Measurements from ENCODE around the gene NEK10.
"Not testable (repeated sequence)": the region's sequence is repeated elsewhere in the genome, so short reads cannot be mapped to it uniquely, and the experiment has no call there.

The NEK10 gene

DNA sequence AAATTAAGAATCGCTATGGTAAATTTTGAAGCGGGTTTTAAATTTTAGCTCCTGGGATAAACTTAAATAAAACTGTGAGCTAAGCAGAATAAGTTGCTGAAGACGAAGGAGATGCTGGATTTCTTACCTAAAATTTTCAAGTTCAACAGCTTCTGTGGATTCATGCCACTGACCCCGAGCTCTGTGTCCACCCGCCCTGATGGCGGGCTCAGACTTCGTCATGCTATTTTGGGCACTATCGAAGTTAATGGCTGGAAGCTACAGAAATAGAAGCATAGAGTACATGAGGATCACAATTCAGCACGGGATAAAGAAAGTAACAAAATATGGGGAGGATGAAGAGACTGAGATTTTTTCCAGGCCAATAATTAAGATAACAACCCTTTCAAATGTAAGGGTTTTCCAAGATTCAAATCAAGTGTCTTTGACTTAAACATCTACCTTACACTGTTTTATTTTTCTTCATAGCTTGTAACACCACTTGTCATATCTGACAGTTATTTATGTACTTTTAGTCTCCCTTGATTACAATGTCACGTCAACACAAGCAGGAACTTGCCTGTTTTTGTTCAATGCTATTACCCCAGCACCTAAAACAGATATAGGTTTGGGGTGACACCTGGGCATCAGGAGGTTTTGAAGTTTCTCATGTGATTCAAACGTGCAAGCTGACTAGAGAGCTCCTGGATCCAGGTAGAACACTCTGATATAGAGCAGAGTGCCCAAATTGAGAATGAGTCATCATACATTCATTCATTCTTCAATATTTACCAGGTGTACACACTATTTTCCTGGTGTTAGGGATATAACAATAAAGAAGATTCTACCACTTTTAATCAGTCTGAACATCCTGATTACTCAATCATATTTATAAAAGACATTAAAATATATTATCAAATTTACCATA lies 23.0 kb downstream of the NEK10 start:
- H3K4me1 Mint-ChIP-seq, result peaks cover 14% of the 10 kb centered on the region
- ATAC-seq (replicated peaks; ENCODE audit: extremely low read depth, poor library complexity, severe bottlenecking) (no peak), DNase-seq (ENCODE audit: low spot score in 2 of 2) (no peak)
- no peak overlapping the region for H3K4me3 Mint-ChIP-seq
- H3K36me3 Mint-ChIP-seq (ENCODE audit: insufficient read depth), result peaks cover 2% of the 10 kb centered on the region
- H3K9me3 Mint-ChIP-seq, result no peaks in the 10 kb centered on the region
- no peaks in the 10 kb centered on the region for H3K27me3 Mint-ChIP-seq
- no peak overlapping the region for H3K27ac Mint-ChIP-seq (ENCODE audit: low read depth)

DNA sequence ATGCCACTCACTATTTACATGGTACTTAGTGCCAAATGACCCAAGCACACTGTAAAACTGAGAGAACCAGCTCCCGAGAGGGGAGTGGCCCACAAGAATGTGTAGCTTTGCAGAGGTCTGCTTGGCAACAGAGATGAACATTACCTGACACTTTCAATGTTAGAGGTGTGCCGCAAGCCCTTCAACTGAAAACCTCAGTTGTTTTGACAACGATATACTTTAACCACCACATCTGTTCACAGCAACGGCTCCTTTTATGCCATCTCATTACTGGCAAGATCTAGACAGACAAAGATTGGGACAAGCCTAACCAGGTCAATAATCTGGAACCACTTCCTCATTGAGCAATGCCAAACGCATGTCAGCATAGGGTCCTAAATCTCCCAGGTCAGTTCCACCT lies 23.7 kb downstream of the NEK10 start:
- H3K4me1 Mint-ChIP-seq, result peaks cover 14% of the 10 kb centered on the region
- peaks cover 2% of the 10 kb centered on the region for H3K36me3 Mint-ChIP-seq (ENCODE audit: insufficient read depth)
- no peak overlapping the region for H3K4me3 Mint-ChIP-seq
- no peak overlapping the region for H3K27ac Mint-ChIP-seq (ENCODE audit: low read depth)
- no peaks in the 10 kb centered on the region for H3K9me3 Mint-ChIP-seq
- DNase-seq (ENCODE audit: low spot score in 2 of 2) (peak in 1 of 2 donors; percentile 12), ATAC-seq (replicated peaks; ENCODE audit: extremely low read depth, poor library complexity, severe bottlenecking) (peak; percentile 87)
- no peaks in the 10 kb centered on the region for H3K27me3 Mint-ChIP-seq

DNA sequence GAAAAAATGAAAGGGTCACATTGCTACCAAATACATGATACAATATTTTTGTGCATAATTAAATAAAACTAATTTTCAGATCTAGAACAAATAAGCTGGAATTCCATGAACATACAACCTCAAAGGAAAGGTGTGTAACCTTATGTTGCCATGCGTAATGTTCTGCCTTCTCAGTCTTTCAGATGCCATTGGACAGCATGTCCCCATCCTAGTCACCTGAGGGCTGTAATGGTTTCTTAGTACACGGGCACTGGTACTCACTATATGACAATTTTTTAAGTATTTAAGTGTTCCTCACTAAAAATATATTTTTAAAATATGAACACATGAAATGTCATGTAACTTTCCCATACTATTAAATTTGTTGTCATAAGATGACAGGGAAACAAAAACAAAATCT lies 24.1 kb downstream of the NEK10 start:
- Mint-ChIP-seq H3K4me1 (peaks cover 10% of the 10 kb centered on the region), H3K9me3 (no peaks in the 10 kb centered on the region), H3K27me3 (no peaks in the 10 kb centered on the region), H3K36me3 (ENCODE audit: insufficient read depth) (peaks cover 2% of the 10 kb centered on the region), H3K4me3 (no peak overlapping the region), H3K27ac (ENCODE audit: low read depth) (no peak overlapping the region)
- DNase-seq (ENCODE audit: low spot score in 2 of 2), result no peak
- ATAC-seq (replicated peaks; ENCODE audit: extremely low read depth, poor library complexity, severe bottlenecking), result no peak

DNA sequence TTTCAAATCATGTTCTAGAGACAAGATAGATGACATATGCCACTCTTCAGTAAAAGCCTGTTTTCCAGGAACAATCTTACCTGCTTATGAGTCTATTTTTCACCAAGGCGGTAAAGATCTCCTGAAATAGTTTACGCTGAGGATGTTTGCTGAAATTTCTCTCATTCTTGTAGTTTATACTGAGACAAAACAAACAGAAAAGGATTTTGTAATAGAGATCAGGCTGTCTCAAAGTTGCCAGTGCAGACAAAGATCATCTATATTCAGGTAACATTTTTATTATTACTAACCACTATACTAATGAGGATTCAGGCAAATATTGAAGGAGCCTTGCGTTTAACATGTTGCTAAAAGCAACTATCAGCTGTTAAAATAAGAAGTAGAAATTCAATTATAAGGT lies 25.0 kb downstream of the NEK10 start:
- Mint-ChIP-seq H3K36me3 (ENCODE audit: insufficient read depth) (peaks cover 2% of the 10 kb centered on the region), H3K27ac (ENCODE audit: low read depth) (no peak overlapping the region), H3K4me3 (no peak overlapping the region), H3K9me3 (no peaks in the 10 kb centered on the region), H3K27me3 (no peaks in the 10 kb centered on the region), H3K4me1 (peaks cover 2% of the 10 kb centered on the region)
- ATAC-seq (replicated peaks; ENCODE audit: extremely low read depth, poor library complexity, severe bottlenecking) (no peak), DNase-seq (ENCODE audit: low spot score in 2 of 2) (no peak)

DNA sequence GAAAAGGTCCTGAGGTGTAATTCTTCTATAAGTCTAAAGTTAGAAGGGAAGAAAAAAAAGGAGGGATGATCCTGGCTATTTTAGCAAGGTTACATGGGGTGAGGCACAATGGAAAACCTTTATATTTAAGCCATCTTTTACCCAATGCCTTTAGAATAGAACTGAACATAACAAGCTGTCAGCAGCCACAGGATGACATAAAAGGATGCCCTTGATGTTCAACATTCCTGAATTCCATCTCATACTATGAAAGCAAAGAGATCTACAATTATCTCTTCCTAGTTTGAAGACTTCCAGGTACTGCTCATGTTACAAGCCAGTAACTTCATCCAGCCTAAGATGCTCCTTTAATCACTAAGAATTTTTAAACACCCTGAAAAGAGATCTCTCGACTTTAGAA lies 26.9 kb downstream of the NEK10 start:
- H3K27me3 Mint-ChIP-seq, result no peaks in the 10 kb centered on the region
- H3K4me1 Mint-ChIP-seq, result no peaks in the 10 kb centered on the region
- DNase-seq (ENCODE audit: low spot score in 2 of 2) (no peak), ATAC-seq (replicated peaks; ENCODE audit: extremely low read depth, poor library complexity, severe bottlenecking) (no peak)
- H3K4me3 Mint-ChIP-seq, result no peak overlapping the region
- no peak overlapping the region for H3K27ac Mint-ChIP-seq (ENCODE audit: low read depth)
- H3K36me3 Mint-ChIP-seq (ENCODE audit: insufficient read depth), result no peaks in the 10 kb centered on the region
- H3K9me3 Mint-ChIP-seq, result no peaks in the 10 kb centered on the region

DNA sequence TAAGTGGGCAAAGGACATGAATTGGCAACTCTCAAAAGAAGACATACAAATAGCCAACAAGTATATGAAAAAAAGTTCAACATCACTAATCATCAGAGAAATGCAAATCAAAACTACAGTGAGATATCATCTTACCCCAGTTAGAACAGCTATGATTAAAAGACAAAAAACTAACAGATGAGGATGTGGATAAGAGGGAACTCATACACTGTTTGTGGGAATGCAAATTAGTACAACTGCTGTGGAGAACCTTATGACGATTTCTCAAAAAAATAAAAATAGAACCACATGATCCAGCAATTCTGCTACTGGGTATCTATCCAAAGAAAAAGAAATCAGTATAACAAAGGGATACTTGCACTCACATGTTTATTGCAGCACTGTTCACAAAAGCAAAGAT lies 28.6 kb downstream of the NEK10 start:
- Mint-ChIP-seq H3K36me3 (ENCODE audit: insufficient read depth) (no peaks in the 10 kb centered on the region), H3K4me1 (no peaks in the 10 kb centered on the region), H3K27me3 (no peaks in the 10 kb centered on the region), H3K9me3 (no peaks in the 10 kb centered on the region), H3K27ac (ENCODE audit: low read depth) (no peak overlapping the region), H3K4me3 (no peak overlapping the region)
- DNase-seq (ENCODE audit: low spot score in 2 of 2) (no peak), ATAC-seq (replicated peaks; ENCODE audit: extremely low read depth, poor library complexity, severe bottlenecking) (no peak)

DNA sequence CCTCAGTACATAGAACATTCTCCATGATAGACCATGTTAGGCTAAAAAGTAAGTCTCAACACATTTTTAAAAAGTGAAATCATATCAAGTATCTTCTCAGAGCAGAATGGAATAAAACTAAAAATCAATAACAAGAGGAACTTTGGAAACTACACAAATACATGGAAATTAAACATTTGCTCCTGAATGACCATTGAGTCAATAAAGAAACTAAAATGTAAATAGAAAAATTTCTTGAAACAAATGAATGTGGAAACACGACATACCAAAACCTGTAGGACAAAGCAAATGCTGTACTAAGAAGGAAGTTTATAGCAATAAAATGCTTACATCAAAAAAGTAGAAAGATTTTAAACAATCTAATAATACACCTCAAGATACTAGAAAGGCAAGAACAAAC lies 33.6 kb downstream of the NEK10 start:
- Mint-ChIP-seq H3K4me3 (no peak overlapping the region), H3K36me3 (ENCODE audit: insufficient read depth) (no peaks in the 10 kb centered on the region), H3K4me1 (no peaks in the 10 kb centered on the region), H3K27me3 (no peaks in the 10 kb centered on the region), H3K27ac (ENCODE audit: low read depth) (no peak overlapping the region), H3K9me3 (no peaks in the 10 kb centered on the region)
- ATAC-seq (replicated peaks; ENCODE audit: extremely low read depth, poor library complexity, severe bottlenecking), result no peak
- no peak for DNase-seq (ENCODE audit: low spot score in 2 of 2)

DNA sequence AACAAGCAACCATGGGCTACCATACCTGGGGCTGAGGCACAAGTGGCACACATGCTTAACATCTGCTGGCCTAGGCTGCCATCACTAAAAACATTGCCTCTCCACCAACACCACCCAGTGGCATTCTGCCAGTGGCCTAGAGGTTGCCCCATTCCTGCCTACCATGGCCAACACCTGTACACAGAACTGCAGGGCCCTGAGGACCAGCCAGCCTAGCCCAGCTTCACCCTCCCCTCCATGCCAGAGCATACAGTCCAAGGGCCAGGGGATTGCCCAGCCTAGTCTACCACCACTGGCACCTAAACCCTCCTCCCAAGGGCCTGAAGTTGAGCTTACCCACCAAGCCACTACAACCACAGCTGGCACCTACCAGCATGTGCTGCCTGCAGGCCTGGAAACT lies 35.3 kb downstream of the NEK10 start:
- DNase-seq (ENCODE audit: low spot score in 2 of 2) (no peak), ATAC-seq (replicated peaks; ENCODE audit: extremely low read depth, poor library complexity, severe bottlenecking) (no peak)
- Mint-ChIP-seq H3K4me1 (no peaks in the 10 kb centered on the region), H3K27ac (ENCODE audit: low read depth) (no peak overlapping the region), H3K4me3 (no peak overlapping the region), H3K36me3 (ENCODE audit: insufficient read depth) (peaks cover 3% of the 10 kb centered on the region), H3K27me3 (no peaks in the 10 kb centered on the region), H3K9me3 (no peaks in the 10 kb centered on the region)

DNA sequence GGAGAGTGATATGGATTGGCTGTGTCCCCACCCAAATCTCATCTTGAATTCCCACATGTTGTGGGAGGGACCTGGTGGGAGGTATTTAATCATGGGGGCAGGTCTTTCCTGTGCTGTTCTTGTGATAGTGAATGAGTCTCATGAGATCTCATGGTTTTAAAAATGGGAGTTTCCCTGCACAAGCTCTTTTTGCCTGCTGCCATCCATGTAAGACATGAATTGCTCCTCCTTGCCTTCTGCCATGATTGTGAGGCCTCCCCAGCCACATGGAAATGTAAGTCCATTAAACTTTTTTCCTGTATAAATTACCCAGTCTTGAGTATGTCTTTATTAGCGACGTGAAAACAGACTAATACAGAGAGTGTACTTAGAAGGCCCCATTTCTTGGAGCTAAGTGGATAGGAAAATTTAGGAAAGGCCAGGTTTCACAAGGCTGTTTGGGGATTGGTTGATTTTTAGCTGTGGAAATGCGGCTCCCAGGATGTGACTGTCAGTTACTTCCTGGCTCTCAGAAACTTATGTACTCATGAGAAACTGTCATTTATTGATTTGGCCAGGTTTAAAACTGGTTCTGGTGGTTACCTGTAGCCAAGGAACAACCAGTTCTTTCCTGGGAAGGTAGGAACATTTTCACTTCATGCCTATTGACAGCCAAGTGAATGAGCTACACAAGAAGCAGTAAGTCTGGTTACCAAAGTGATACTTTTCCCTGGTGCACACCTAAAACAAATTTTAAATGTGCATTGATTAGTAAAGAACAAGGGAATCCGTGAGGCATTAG lies 40.0 kb downstream of the NEK10 start:
- not testable (repeated sequence) for H3K9me3 Mint-ChIP-seq; H3K27me3 Mint-ChIP-seq; H3K27ac Mint-ChIP-seq (ENCODE audit: low read depth)

DNA sequence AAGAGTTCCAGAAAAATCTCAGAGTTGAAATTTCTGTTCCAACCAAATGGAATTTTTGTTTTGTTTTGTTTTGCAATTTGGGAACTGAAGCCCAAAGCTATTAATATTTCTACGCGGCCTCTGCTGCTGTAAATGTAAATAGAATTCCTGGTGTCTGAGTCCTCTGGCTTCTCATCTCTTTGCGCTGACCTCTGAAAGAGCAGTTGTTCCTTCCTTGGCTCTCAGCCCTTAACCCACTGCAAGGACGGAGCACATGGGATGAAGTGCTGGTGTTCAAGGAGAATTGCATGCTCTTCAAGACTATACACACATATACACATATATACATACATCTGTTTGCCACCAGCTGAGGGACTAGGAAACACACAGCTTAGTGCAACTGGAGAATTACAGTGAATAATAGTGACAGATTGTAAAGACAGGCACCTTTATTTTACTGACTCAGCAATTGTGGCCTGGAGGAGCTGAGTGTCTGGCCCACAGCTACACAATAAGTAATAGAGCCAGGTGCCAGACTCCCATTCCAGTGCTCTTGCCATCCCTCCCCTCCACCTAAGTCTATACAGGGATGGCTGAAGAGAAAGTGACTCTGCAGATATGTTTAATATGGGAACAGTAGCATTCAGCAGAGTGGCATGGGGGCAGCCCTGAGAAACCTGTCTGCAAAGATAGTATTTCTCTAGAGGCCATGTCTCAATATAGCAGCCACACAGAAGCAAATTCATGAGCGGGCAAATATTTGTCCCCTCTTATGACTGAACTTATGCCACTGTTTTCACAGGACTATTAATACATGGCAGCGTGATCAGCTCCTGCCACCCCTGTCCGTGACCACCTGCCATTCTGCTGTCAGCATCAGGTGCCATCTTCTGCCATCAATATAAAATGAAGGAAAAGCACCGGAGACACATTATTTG lies 42.3 kb downstream of the NEK10 start:
- Mint-ChIP-seq H3K36me3 (ENCODE audit: insufficient read depth) (peaks cover 3% of the 10 kb centered on the region), H3K9me3 (peaks cover 6% of the 10 kb centered on the region), H3K27ac (ENCODE audit: low read depth) (no peak overlapping the region), H3K27me3 (no peaks in the 10 kb centered on the region), H3K4me1 (no peaks in the 10 kb centered on the region), H3K4me3 (no peak overlapping the region)
- no peak for ATAC-seq (replicated peaks; ENCODE audit: extremely low read depth, poor library complexity, severe bottlenecking)
- DNase-seq (ENCODE audit: low spot score in 2 of 2), result no peak

More for the DNA sequence above, 40.0 kb downstream of the NEK10 start:
- not testable (repeated sequence) for H3K36me3 Mint-ChIP-seq (ENCODE audit: insufficient read depth); ATAC-seq (replicated peaks; ENCODE audit: extremely low read depth, poor library complexity, severe bottlenecking); H3K4me3 Mint-ChIP-seq; DNase-seq (ENCODE audit: low spot score in 2 of 2); H3K4me1 Mint-ChIP-seq

DNA sequence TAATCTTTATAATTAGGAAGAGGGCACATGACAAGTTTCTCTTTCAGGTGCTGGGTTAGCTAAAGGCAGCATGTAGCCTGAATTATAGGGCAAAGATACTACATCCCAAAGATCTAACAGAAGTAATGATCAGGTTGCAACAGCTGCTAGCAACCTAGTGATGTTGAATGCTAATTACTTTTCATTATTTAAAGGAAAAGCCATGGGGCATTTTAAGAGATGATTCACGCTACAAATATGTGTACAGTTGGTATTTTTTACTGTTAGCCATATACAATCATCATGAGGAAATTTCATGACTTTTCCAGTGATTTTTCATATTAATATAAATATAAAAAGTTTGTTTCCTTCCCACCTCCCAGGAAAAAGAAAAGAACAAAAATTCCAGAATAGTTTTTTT lies 43.0 kb downstream of the NEK10 start:
- ATAC-seq (replicated peaks; ENCODE audit: extremely low read depth, poor library complexity, severe bottlenecking), result no peak
- Mint-ChIP-seq H3K27ac (ENCODE audit: low read depth) (no peak overlapping the region), H3K4me1 (no peaks in the 10 kb centered on the region), H3K4me3 (no peak overlapping the region), H3K9me3 (peaks cover 6% of the 10 kb centered on the region), H3K27me3 (no peaks in the 10 kb centered on the region), H3K36me3 (ENCODE audit: insufficient read depth) (peaks cover 3% of the 10 kb centered on the region)
- DNase-seq (ENCODE audit: low spot score in 2 of 2), result no peak

DNA sequence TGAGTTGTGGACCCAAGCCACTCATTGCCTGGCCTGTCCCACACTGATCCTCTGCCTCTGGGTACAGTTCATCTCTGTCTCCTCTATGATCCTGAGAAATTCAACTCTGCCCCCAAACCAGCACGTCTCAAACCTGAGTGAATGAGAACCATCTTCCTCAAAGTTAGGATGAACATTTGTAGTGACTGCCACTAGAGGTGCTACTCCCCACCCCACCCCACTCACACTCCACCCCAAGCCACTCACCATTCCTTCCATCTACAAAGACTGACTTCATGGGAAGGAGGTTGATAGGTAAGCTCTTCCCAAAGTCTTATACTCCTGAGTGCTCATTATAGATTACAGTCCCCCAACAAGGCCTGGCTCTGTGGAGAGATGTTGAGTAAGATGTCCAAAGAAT lies 43.8 kb downstream of the NEK10 start:
- Mint-ChIP-seq H3K4me1 (no peaks in the 10 kb centered on the region), H3K9me3 (peaks cover 6% of the 10 kb centered on the region), H3K4me3 (no peak overlapping the region), H3K27me3 (no peaks in the 10 kb centered on the region), H3K27ac (ENCODE audit: low read depth) (no peak overlapping the region), H3K36me3 (ENCODE audit: insufficient read depth) (peaks cover 3% of the 10 kb centered on the region)
- no peak for ATAC-seq (replicated peaks; ENCODE audit: extremely low read depth, poor library complexity, severe bottlenecking)
- no peak for DNase-seq (ENCODE audit: low spot score in 2 of 2)
